ENCODE results near the gene OR52N1.

Gene OR52N1

GRCh38 chr11:5791165-5791564 lies at the start of gene OR52N1:
Gene OR52N1, minus strand, starts transcription at chr11:5791265. Its CDS starts 2,449 bp downstream, at chr11:5788816.
- TF ChIP-seq CTCF (IDR thresholded peaks at IDR 0.05; ENCODE audit: low read depth, low read length, poor library complexity, severe bottlenecking) = no peak
- TF ChIP-seq EZH2phosphoT487 (IDR thresholded peaks at IDR 0.05; ENCODE audit: borderline replicate concordance, low read length) = no peak
- Histone ChIP-seq H3K27me3 (ENCODE audit: control insufficient read depth, low read length) (no peaks in the 10 kb centered on the region), H3K36me3 (ENCODE audit: control insufficient read depth, low read length) (no peaks in the 10 kb centered on the region)

GRCh38 chr11:5837695-5838094 lies 46.6 kb upstream of the OR52N1 start:
- Histone ChIP-seq H3K4me1 (ENCODE audit: control insufficient read depth, low read length) (no peaks in the 10 kb centered on the region), H3K9me3 (ENCODE audit: control insufficient read depth, insufficient read depth, low read length) (no peaks in the 10 kb centered on the region), H3K27ac (ENCODE audit: low read depth, low read length) (no peak overlapping the region), H3F3A (ENCODE audit: control insufficient read depth, insufficient read depth) (no peaks in the 10 kb centered on the region), H3K4me2 (ENCODE audit: low read length) (no peak overlapping the region), H3K27me3 (ENCODE audit: control insufficient read depth, low read length) (no peaks in the 10 kb centered on the region), H3K4me3 (ENCODE audit: low read length) (no peak overlapping the region), H3K9me2 (replicated peaks; ENCODE audit: control insufficient read depth, low read length) (no peaks in the 10 kb centered on the region; the same call in 1 of the 2 replicates), H3K36me3 (ENCODE audit: control insufficient read depth, low read length) (no peaks in the 10 kb centered on the region), H3K79me2 (ENCODE audit: control insufficient read depth, low read length) (no peaks in the 10 kb centered on the region), H4K20me1 (ENCODE audit: control insufficient read depth, insufficient read depth, low read depth, low read length) (no peaks in the 10 kb centered on the region)
- TF ChIP-seq EZH2phosphoT487 (IDR thresholded peaks at IDR 0.05; ENCODE audit: borderline replicate concordance, low read length) = no peak
- no peak for TF ChIP-seq CTCF (IDR thresholded peaks at IDR 0.05; ENCODE audit: low read depth, low read length, poor library complexity, severe bottlenecking)

More at GRCh38 chr11:5791165-5791564, at the start of gene OR52N1:
- H3F3A ChIP-seq (ENCODE audit: control insufficient read depth, insufficient read depth) = no peaks in the 10 kb centered on the region
- H3K9me2 ChIP-seq (replicated peaks; ENCODE audit: control insufficient read depth, low read length) = no peaks in the 10 kb centered on the region
- no peaks in the 10 kb centered on the region for H3K79me2 ChIP-seq (ENCODE audit: control insufficient read depth, low read length)
- H3K4me2 ChIP-seq (ENCODE audit: low read length) = no peak within 1 kb of the TSS
- H4K20me1 ChIP-seq (ENCODE audit: control insufficient read depth, insufficient read depth, low read depth, low read length) = no peaks in the 10 kb centered on the region
- no peak within 1 kb of the TSS for H3K4me3 ChIP-seq (ENCODE audit: low read length)
- H3K4me1 ChIP-seq (ENCODE audit: control insufficient read depth, low read length) = no peaks in the 10 kb centered on the region
- no peak within 1 kb of the TSS for H3K27ac ChIP-seq (ENCODE audit: low read depth, low read length)
- no peaks in the 10 kb centered on the region for H3K9me3 ChIP-seq (ENCODE audit: control insufficient read depth, insufficient read depth, low read length)

- no peaks in the 10 kb centered on the region for H3K79me2 ChIP-seq (ENCODE audit: control insufficient read depth, low read length)
- no peaks in the 10 kb centered on the region for H3K9me2 ChIP-seq (replicated peaks; ENCODE audit: control insufficient read depth, low read length)
- H3F3A ChIP-seq (ENCODE audit: control insufficient read depth, insufficient read depth) = no peaks in the 10 kb centered on the region
- H3K4me3 ChIP-seq (ENCODE audit: low read length) = no peak overlapping the region
- TF ChIP-seq EZH2phosphoT487 (IDR thresholded peaks at IDR 0.05; ENCODE audit: borderline replicate concordance, low read length) (no peak), CTCF (IDR thresholded peaks at IDR 0.05; ENCODE audit: low read depth, low read length, poor library complexity, severe bottlenecking) (no peak)
- no peaks in the 10 kb centered on the region for H3K36me3 ChIP-seq (ENCODE audit: control insufficient read depth, low read length)
- H3K27ac ChIP-seq (ENCODE audit: low read depth, low read length) = no peak overlapping the region
- no peak overlapping the region for H3K4me2 ChIP-seq (ENCODE audit: low read length)
- no peaks in the 10 kb centered on the region for H4K20me1 ChIP-seq (ENCODE audit: control insufficient read depth, insufficient read depth, low read depth, low read length)
- H3K9me3 ChIP-seq (ENCODE audit: control insufficient read depth, insufficient read depth, low read length) = no peaks in the 10 kb centered on the region
- H3K27me3 ChIP-seq (ENCODE audit: control insufficient read depth, low read length) = no peaks in the 10 kb centered on the region
- H3K4me1 ChIP-seq (ENCODE audit: control insufficient read depth, low read length) = no peaks in the 10 kb centered on the region
These were observed 42.4 kb upstream of the OR52N1 start for GRCh38 chr11:5833446-5833845.
